ENCODE measurements around the gene UNC79.

UNC79 gene

GRCh38 chr14:93716746-93717667 is 286.3 kb downstream of the UNC79 start:
- Histone ChIP-seq H3K9ac (no peak overlapping the region), H3K27me3 (no peaks in the 10 kb centered on the region), H4K20me1 (no peaks in the 10 kb centered on the region; a peak in 2 of 22 replicates), H3K36me3 (no peaks in the 10 kb centered on the region), H3K9me3 (replicated peaks in 1 of 11) (no peaks in the 10 kb centered on the region), H3K27ac (no peak overlapping the region), H3K4me2 (peak overlapping the region in 9 of 11 experiments; percentile 15 to 53 (median 33); a peak in 15 of 22 replicates), H3K4me1 (peaks cover 0 to 17% (median 10%) of the 10 kb centered on the region in 10 experiments; a peak in 14 of 20 replicates), H3K4me3 (no peak overlapping the region)
- TF ChIP-seq Cebpa-rat (IDR thresholded peaks at IDR 0.05) = no peak

- Histone ChIP-seq H3K9me3 (replicated peaks in 1 of 11) (no peaks in the 10 kb centered on the region), H3K36me3 (no peaks in the 10 kb centered on the region), H3K9ac (no peak overlapping the region), H3K4me2 (peak overlapping the region in 9 of 11 experiments; percentile 15 to 53 (median 33); a peak in 15 of 22 replicates), H3K27me3 (no peaks in the 10 kb centered on the region), H3K4me1 (peaks cover 0 to 17% (median 10%) of the 10 kb centered on the region in 10 experiments; a peak in 14 of 20 replicates), H3K4me3 (no peak overlapping the region), H4K20me1 (no peaks in the 10 kb centered on the region; a peak in 2 of 22 replicates), H3K27ac (no peak overlapping the region)
- no peak for TF ChIP-seq Cebpa-rat (IDR thresholded peaks at IDR 0.05)
Observed at GRCh38 chr14:93717668-93718320, 287.1 kb downstream of the UNC79 start.

GRCh38 chr14:93719256-93719655 is 288.5 kb downstream of the UNC79 start:
- H3K36me3 ChIP-seq = no peaks in the 10 kb centered on the region

GRCh38 chr14:93720076-93720815 is 289.5 kb downstream of the UNC79 start:
- H3K27me3 ChIP-seq = no peaks in the 10 kb centered on the region
- H3K36me3 ChIP-seq = no peaks in the 10 kb centered on the region
- H3K4me2 ChIP-seq = no peak overlapping the region
- no peak overlapping the region for H3K27ac ChIP-seq
- H4K20me1 ChIP-seq = no peaks in the 10 kb centered on the region; a peak in 1 of 22 replicates
- H3K4me1 ChIP-seq = peaks cover 0 to 21% (median 10%) of the 10 kb centered on the region in 10 experiments; a peak in 14 of 20 replicates
- TF ChIP-seq Cebpa-rat (IDR thresholded peaks at IDR 0.05) = no peak
- H3K9me3 ChIP-seq (replicated peaks in 1 of 11) = no peaks in the 10 kb centered on the region
- no peak overlapping the region for H3K4me3 ChIP-seq
- H3K9ac ChIP-seq = no peak overlapping the region

More at GRCh38 chr14:93719256-93719655, 288.5 kb downstream of the UNC79 start:
- Histone ChIP-seq H3K4me1 (peaks cover 0 to 17% (median 10%) of the 10 kb centered on the region in 10 experiments; a peak in 14 of 20 replicates), H3K27me3 (no peaks in the 10 kb centered on the region), H3K4me2 (no peak overlapping the region), H3K9me3 (replicated peaks in 1 of 11) (no peaks in the 10 kb centered on the region), H3K4me3 (no peak overlapping the region), H4K20me1 (no peaks in the 10 kb centered on the region; a peak in 2 of 22 replicates), H3K9ac (no peak overlapping the region), H3K27ac (no peak overlapping the region)
- TF ChIP-seq Cebpa-rat (IDR thresholded peaks at IDR 0.05) = no peak

GRCh38 chr14:93720981-93721483 is 290.3 kb downstream of the UNC79 start:
- H3K4me2 ChIP-seq = peak overlapping the region in 8 of 11 experiments; percentile 32 to 57 (median 48); a peak in 15 of 22 replicates

GRCh38 chr14:93723001-93723400 is 292.3 kb downstream of the UNC79 start:
- Histone ChIP-seq H3K9ac (no peak overlapping the region), H3K4me3 (no peak overlapping the region), H4K20me1 (peaks cover 0 to 10% (median 0%) of the 10 kb centered on the region in 11 experiments; a peak in 1 of 22 replicates), H3K4me1 (peaks cover 4 to 29% (median 21%) of the 10 kb centered on the region in 10 experiments; a peak in 19 of 20 replicates), H3K27ac (no peak overlapping the region), H3K4me2 (no peak overlapping the region), H3K36me3 (no peaks in the 10 kb centered on the region), H3K9me3 (replicated peaks in 1 of 11) (no peaks in the 10 kb centered on the region), H3K27me3 (peaks cover 0 to 3% (median 0%) of the 10 kb centered on the region in 11 experiments; a peak in 2 of 22 replicates)
- no peak for TF ChIP-seq Cebpa-rat (IDR thresholded peaks at IDR 0.05)

More at GRCh38 chr14:93720981-93721483, 290.3 kb downstream of the UNC79 start:
- H3K4me3 ChIP-seq = no peak overlapping the region
- no peaks in the 10 kb centered on the region for H3K9me3 ChIP-seq (replicated peaks in 1 of 11)
- H4K20me1 ChIP-seq = peaks cover 0 to 4% (median 0%) of the 10 kb centered on the region in 11 experiments; a peak in 1 of 22 replicates
- H3K27me3 ChIP-seq = no peaks in the 10 kb centered on the region
- peaks cover 0 to 22% (median 10%) of the 10 kb centered on the region in 10 experiments; a peak in 14 of 20 replicates for H3K4me1 ChIP-seq
- H3K36me3 ChIP-seq = no peaks in the 10 kb centered on the region
- no peak overlapping the region for H3K9ac ChIP-seq
- no peak for TF ChIP-seq Cebpa-rat (IDR thresholded peaks at IDR 0.05)
- H3K27ac ChIP-seq = no peak overlapping the region

- H3K4me3 ChIP-seq = no peak overlapping the region
- H3K36me3 ChIP-seq = no peaks in the 10 kb centered on the region
- H3K27ac ChIP-seq = no peak overlapping the region
- peaks cover 0 to 10% (median 0%) of the 10 kb centered on the region in 11 experiments; a peak in 2 of 22 replicates for H4K20me1 ChIP-seq
- H3K9ac ChIP-seq = no peak overlapping the region
- peaks cover 0 to 3% (median 0%) of the 10 kb centered on the region in 11 experiments; a peak in 2 of 22 replicates for H3K27me3 ChIP-seq
- TF ChIP-seq Cebpa-rat (IDR thresholded peaks at IDR 0.05) = no peak
- peaks cover 4 to 30% (median 21%) of the 10 kb centered on the region in 10 experiments; a peak in 19 of 20 replicates for H3K4me1 ChIP-seq
- H3K9me3 ChIP-seq (replicated peaks in 1 of 11) = no peaks in the 10 kb centered on the region
- H3K4me2 ChIP-seq = no peak overlapping the region; a peak in 1 of 22 replicates
Observed at GRCh38 chr14:93725002-93725582, 294.4 kb downstream of the UNC79 start.

- no peak overlapping the region for H3K9ac ChIP-seq
- no peak for TF ChIP-seq Cebpa-rat (IDR thresholded peaks at IDR 0.05)
- peaks cover 0 to 10% (median 0%) of the 10 kb centered on the region in 11 experiments; a peak in 2 of 22 replicates for H4K20me1 ChIP-seq
- H3K36me3 ChIP-seq = no peaks in the 10 kb centered on the region
- H3K4me3 ChIP-seq = no peak overlapping the region
- H3K4me2 ChIP-seq = no peak overlapping the region
- no peak overlapping the region for H3K27ac ChIP-seq
- peaks cover 0 to 3% (median 0%) of the 10 kb centered on the region in 11 experiments; a peak in 2 of 22 replicates for H3K27me3 ChIP-seq
- H3K9me3 ChIP-seq (replicated peaks in 1 of 11) = no peaks in the 10 kb centered on the region
- H3K4me1 ChIP-seq = peaks cover 4 to 28% (median 20%) of the 10 kb centered on the region in 10 experiments; a peak in 19 of 20 replicates
Observed at GRCh38 chr14:93725993-93726392, 295.3 kb downstream of the UNC79 start.

Data from BLaER1 treated with 17β-estradiol and CSF1 and Interleukin-3, amounts not matched to agents 10 nM and 100 nM (cell line).